GM18526 (cell line): ENCODE results near the gene ELMO2.

Experiments
- POLR2A ChIP-seq: IDR thresholded peaks from 3 replicates; pipeline ENCODE4 v1.6.1; 2011; ENCODE audit not compliant: insufficient read length; ENCODE audit errors: extremely low read depth

ELMO2 gene

GRCh38 chr20:46351357-46352058, 54.9 kb downstream of the ELMO2 start:
- TF ChIP-seq POLR2A: no peak

- no peak for TF ChIP-seq POLR2A
Observed at GRCh38 chr20:46350986-46351267, 55.5 kb downstream of the ELMO2 start.

- TF ChIP-seq POLR2A: no peak
Observed at GRCh38 chr20:46350201-46350985, 56.0 kb downstream of the ELMO2 start.

- TF ChIP-seq POLR2A: no peak
Observed at GRCh38 chr20:46349742-46350056, 56.7 kb downstream of the ELMO2 start.

- TF ChIP-seq POLR2A: no peak
Observed at GRCh38 chr20:46349035-46349741, 57.2 kb downstream of the ELMO2 start.

- no peak for TF ChIP-seq POLR2A
Observed at GRCh38 chr20:46347841-46348803, 58.3 kb downstream of the ELMO2 start.

GRCh38 chr20:46346770-46347169, 59.6 kb downstream of the ELMO2 start:
- TF ChIP-seq POLR2A: no peak

- no peak for TF ChIP-seq POLR2A
Observed at GRCh38 chr20:46344488-46345162, 61.8 kb downstream of the ELMO2 start.

- no peak for TF ChIP-seq POLR2A
Observed at GRCh38 chr20:46343975-46344357, 62.4 kb downstream of the ELMO2 start.

- TF ChIP-seq POLR2A: no peak
Observed at GRCh38 chr20:46343348-46343974, 63.0 kb downstream of the ELMO2 start.

- no peak for TF ChIP-seq POLR2A
Observed at GRCh38 chr20:46342451-46343347, 63.7 kb downstream of the ELMO2 start.

- no peak for TF ChIP-seq POLR2A
Observed at GRCh38 chr20:46342010-46342378, 64.4 kb downstream of the ELMO2 start.

GRCh38 chr20:46341074-46342009, 65.1 kb downstream of the ELMO2 start:
- TF ChIP-seq POLR2A: no peak

GRCh38 chr20:46339037-46339436, 67.4 kb downstream of the ELMO2 start:
- TF ChIP-seq POLR2A: no peak
